Panc1 (cell line): Measurements from ENCODE around the gene LDLRAD4. TPM values are rescaled to one million over a fixed set of nuclear protein-coding genes. Genes with fewer than 3 reads are reported as not detected.

ENCODE experiments used
- ATAC-seq: fragments of 200-7000 bp; cut with Tn5 transposase; 2 replicates; pipeline ENCODE4 v1.9.1; 2020; ENCODE audit warnings: mild to moderate bottlenecking, moderate library complexity
- BruUV-seq: library from RNA; stranded (reverse); fragments of 400-500 nt; replicated peaks from 2 replicates; lab custom pipeline; 2021; lab: Mats Ljungman, UMichigan
- CTCF ChIA-PET: fragments of 300-600 bp; sonication (Branson Sonifier 250); formaldehyde crosslinking; loops from one replicate; lab custom pipeline; 2022; ENCODE audit warnings: antibody characterized with exemption; lab: Charles Lee
- POLR2A ChIA-PET: fragments of 300-600 bp; sonication (Branson Sonifier 250); formaldehyde crosslinking; loops from one replicate; lab custom pipeline; 2022; ENCODE audit warnings: antibody characterized with exemption; lab: Charles Lee
- DNase-seq: peaks from one replicate; pipeline ENCODE4 v3.0.0-alpha.2; 2010; ENCODE audit warnings: low read depth, low spot score
- H3K27ac ChIP-seq: 2 replicates; pipeline ENCODE4 v1.5.1; 2011; ENCODE audit warnings: mild to moderate bottlenecking, low read length, inconsistent platforms
- H3K27me3 ChIP-seq: fragments of 200-500 bp; sonication (Bioruptor generic); 2 replicates; pipeline ENCODE4 v1.6.0; 2014; ENCODE audit warnings: low read length, inconsistent platforms; ENCODE audit not compliant: control insufficient read depth, insufficient read depth
- H3K36me3 ChIP-seq: fragments of 200-500 bp; sonication (Bioruptor generic); 2 replicates; pipeline ENCODE4 v1.5.1; 2014; ENCODE audit warnings: inconsistent platforms, mild to moderate bottlenecking, low read length, moderate library complexity; ENCODE audit not compliant: control insufficient read depth, insufficient read depth
- H3K4me1 ChIP-seq: 2 replicates; pipeline ENCODE4 v1.5.1; 2011; ENCODE audit warnings: inconsistent platforms, mild to moderate bottlenecking, low read length, moderate library complexity; ENCODE audit not compliant: control insufficient read depth, insufficient read depth
- H3K4me3 ChIP-seq, 2 experiments: 2 replicates each; pipeline ENCODE4 v1.5.1; 2011 to 2012; ENCODE audit warnings: low read depth in 2 of 2, low read length in 2 of 2, mild to moderate bottlenecking in 2 of 2, inconsistent platforms in 1 of 2, moderate library complexity in 1 of 2
- H3K9me3 ChIP-seq: fragments of 200-500 bp; sonication (Bioruptor generic); 2 replicates; pipeline ENCODE4 v1.5.1; 2014; ENCODE audit warnings: low read depth, mild to moderate bottlenecking, inconsistent platforms, low read length, moderate library complexity; ENCODE audit not compliant: control insufficient read depth, insufficient read depth
- POLR2AphosphoS5 ChIP-seq: IDR thresholded peaks from 2 replicates; pipeline ENCODE4 v1.6.1; 2012; ENCODE audit warnings: mild to moderate bottlenecking, low read depth, low read length, moderate library complexity
- SIN3A ChIP-seq: IDR thresholded peaks from 2 replicates; pipeline ENCODE4 v1.6.1; 2012; ENCODE audit warnings: low read depth, mild to moderate bottlenecking, low read length, moderate library complexity, borderline replicate concordance; ENCODE audit not compliant: insufficient read depth
- TCF7L2 ChIP-seq: IDR thresholded peaks from 2 replicates; pipeline ENCODE4 v1.6.1; 2011; ENCODE audit warnings: mild to moderate bottlenecking, low read depth, low read length, inconsistent platforms
- in situ Hi-C: cut with HindIII; loops from 2 replicates; pipeline ENCODE4 v1.10.0; 2016; ENCODE audit warnings: low sequenced_read_pairs, low pct_unique_long_range_greater_than_20kb
- intact Hi-C: fragments of 100-400 bp; cut with micrococcal nuclease; formaldehyde crosslinking; loops from one replicate; pipeline ENCODE4 v1.10.0; 2022; ENCODE audit not compliant: unreplicated experiment
- total RNA-seq: library from RNA; stranded (reverse); gene quantifications from one replicate; pipeline ENCODE4 v1.2.1, GENCODE V29; 2021; ENCODE audit not compliant: unreplicated experiment
- TF ChIP-seq, protein P1 (sequence below): fragments of 450-650 bp; IDR thresholded peaks from 2 replicates; pipeline ENCODE4 v1.5.1; 2017; ENCODE audit warnings: mild to moderate bottlenecking
- TF ChIP-seq, protein P2 (sequence below), 2 experiments: IDR thresholded peaks; 2 replicates each; pipeline ENCODE4 v1.6.1; 2011 to 2012; ENCODE audit warnings: low read depth in 2 of 2, control low read depth in 1 of 2, low read length in 1 of 2, mild to moderate bottlenecking in 1 of 2, moderate library complexity in 1 of 2; ENCODE audit not compliant: insufficient read depth in 1 of 2

LDLRAD4 gene
- total RNA-seq, 1 experiment from 2014 or later, result 0.28 TPM

DNA sequence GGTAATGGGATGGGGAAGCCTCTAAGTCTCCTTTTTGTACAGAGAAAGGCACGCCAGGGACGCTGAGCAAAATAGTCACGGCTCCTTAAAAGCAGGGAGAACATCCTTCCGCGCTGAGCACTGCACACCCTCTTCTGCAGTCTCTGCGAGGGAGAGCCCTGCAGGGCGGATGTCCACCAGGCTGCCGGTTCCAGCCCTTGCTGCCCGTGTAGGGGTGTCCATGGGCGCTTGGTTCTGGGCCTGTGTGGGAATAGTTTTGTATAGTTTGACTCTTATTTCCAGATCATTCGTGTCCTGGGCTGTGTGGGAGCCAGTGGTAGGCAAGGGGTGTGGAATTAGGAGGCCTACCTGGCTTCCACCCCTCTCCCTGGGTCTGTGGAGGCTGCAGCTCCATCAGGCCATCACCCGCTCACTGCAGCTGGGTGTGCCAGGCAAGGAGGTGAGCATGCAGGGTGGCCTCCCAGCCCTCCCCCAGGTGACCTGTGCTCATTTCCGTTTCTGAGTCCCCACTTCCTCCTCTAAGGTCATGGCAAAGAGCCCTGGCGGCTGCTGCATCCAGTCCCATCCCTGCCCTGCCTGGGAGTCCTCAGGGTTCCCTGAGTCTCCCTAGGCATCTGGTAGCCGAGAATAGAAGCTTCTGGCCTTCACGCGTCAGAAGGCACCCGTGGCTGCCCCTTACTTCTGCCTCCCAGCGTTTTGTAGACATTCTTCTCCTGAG, 202.6 kb downstream of the LDLRAD4 start:
- ChIA-PET POLR2A (no interaction called here), CTCF (no interaction called here)
- DNase-seq, result no peak

DNA sequence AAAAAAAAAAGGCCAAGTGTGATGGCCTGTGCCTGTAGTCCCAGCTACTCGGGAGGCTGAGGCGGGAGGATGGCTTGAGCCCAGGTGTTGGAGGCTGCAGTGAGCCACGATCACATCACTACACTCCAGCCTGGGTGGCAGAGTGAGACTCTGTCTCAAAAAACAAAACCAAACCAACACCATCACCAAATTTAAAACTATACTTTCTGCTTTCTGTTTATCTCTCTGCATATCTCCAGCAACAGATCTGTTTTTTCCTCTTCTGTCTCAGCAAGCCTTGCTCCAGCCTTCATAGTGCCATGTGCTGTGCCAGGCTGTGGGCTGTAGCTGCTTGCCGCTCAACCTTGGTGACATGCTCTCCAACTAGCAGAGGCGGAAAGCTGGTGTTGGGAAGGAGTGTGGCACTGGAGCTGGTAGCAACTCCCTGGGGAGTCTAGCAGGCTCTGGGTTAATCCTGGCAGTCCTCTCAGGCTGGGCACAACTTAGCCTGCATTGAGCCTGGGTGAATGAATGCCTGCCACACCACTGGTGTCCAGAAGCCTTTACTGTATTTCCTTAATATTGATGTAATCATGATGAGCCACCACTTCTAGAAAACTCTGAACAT, 204.1 kb downstream of the LDLRAD4 start:
- no peaks in the 10 kb centered on the region for H3K27me3 ChIP-seq
- ATAC-seq, result no peak
- H3K4me3 ChIP-seq, result no peak overlapping the region
- H3K4me1 ChIP-seq, result no peaks in the 10 kb centered on the region
- no TSS peak for BruUV-seq
- H3K27ac ChIP-seq, result no peak overlapping the region
- CTCF ChIA-PET, result no interaction called here
- in situ Hi-C loops (no loop called here), intact Hi-C loops (loop anchor here (10.0 kb wide), 1 partner anchor 58 kb away; no protein-coding TSS in a partner anchor)
- TF ChIP-seq, protein P1, sequence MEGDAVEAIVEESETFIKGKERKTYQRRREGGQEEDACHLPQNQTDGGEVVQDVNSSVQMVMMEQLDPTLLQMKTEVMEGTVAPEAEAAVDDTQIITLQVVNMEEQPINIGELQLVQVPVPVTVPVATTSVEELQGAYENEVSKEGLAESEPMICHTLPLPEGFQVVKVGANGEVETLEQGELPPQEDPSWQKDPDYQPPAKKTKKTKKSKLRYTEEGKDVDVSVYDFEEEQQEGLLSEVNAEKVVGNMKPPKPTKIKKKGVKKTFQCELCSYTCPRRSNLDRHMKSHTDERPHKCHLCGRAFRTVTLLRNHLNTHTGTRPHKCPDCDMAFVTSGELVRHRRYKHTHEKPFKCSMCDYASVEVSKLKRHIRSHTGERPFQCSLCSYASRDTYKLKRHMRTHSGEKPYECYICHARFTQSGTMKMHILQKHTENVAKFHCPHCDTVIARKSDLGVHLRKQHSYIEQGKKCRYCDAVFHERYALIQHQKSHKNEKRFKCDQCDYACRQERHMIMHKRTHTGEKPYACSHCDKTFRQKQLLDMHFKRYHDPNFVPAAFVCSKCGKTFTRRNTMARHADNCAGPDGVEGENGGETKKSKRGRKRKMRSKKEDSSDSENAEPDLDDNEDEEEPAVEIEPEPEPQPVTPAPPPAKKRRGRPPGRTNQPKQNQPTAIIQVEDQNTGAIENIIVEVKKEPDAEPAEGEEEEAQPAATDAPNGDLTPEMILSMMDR, result no peak
- TF ChIP-seq SIN3A, result no peak
- TF ChIP-seq TCF7L2, result no peak
- TF ChIP-seq POLR2AphosphoS5, result no peak
- TF ChIP-seq, protein P2, sequence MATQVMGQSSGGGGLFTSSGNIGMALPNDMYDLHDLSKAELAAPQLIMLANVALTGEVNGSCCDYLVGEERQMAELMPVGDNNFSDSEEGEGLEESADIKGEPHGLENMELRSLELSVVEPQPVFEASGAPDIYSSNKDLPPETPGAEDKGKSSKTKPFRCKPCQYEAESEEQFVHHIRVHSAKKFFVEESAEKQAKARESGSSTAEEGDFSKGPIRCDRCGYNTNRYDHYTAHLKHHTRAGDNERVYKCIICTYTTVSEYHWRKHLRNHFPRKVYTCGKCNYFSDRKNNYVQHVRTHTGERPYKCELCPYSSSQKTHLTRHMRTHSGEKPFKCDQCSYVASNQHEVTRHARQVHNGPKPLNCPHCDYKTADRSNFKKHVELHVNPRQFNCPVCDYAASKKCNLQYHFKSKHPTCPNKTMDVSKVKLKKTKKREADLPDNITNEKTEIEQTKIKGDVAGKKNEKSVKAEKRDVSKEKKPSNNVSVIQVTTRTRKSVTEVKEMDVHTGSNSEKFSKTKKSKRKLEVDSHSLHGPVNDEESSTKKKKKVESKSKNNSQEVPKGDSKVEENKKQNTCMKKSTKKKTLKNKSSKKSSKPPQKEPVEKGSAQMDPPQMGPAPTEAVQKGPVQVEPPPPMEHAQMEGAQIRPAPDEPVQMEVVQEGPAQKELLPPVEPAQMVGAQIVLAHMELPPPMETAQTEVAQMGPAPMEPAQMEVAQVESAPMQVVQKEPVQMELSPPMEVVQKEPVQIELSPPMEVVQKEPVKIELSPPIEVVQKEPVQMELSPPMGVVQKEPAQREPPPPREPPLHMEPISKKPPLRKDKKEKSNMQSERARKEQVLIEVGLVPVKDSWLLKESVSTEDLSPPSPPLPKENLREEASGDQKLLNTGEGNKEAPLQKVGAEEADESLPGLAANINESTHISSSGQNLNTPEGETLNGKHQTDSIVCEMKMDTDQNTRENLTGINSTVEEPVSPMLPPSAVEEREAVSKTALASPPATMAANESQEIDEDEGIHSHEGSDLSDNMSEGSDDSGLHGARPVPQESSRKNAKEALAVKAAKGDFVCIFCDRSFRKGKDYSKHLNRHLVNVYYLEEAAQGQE (IDR thresholded peaks at IDR 0.05; ENCODE audit: insufficient read depth in 1 of 2, low read depth in 2 of 2, low read length in 1 of 2), result no peak
- no peaks in the 10 kb centered on the region for H3K9me3 ChIP-seq
- POLR2A ChIA-PET, result no interaction called here
- DNase-seq, result no peak
- H3K36me3 ChIP-seq, result no peaks in the 10 kb centered on the region

More for the DNA sequence above, 202.6 kb downstream of the LDLRAD4 start:
- intact Hi-C loops, result loop anchor here (10.0 kb wide), 1 partner anchor 56 kb away; no protein-coding TSS in a partner anchor
- TF ChIP-seq, protein P1, result no peak
- TF ChIP-seq TCF7L2, result no peak
- TF ChIP-seq, protein P2 (IDR thresholded peaks at IDR 0.05; ENCODE audit: insufficient read depth in 1 of 2, low read depth in 2 of 2, low read length in 1 of 2), result no peak
- no peak for TF ChIP-seq SIN3A
- TF ChIP-seq POLR2AphosphoS5, result no peak
- Histone ChIP-seq H3K36me3 (no peaks in the 10 kb centered on the region), H3K27ac (no peak overlapping the region), H3K9me3 (no peaks in the 10 kb centered on the region), H3K4me3 (no peak overlapping the region), H3K27me3 (no peaks in the 10 kb centered on the region), H3K4me1 (no peaks in the 10 kb centered on the region)
- BruUV-seq, result no TSS peak
- ATAC-seq, result no peak
- in situ Hi-C loops, result no loop called here
